Activated CD8-positive, alpha-beta memory T cell treated with anti-CD3 and anti-CD28 coated beads, Interleukin-2, amount 50 U/mL, for 1 hour (primary cell): ENCODE measurements around the gene HECTD2.
"Not testable (repeated sequence)": the region's sequence is repeated elsewhere in the genome, so short reads cannot be mapped to it uniquely, and the experiment has no call there.

Source experiments
- DNase-seq: peaks from one replicate; pipeline ENCODE4 v3.0.0-alpha.2; 2020; ENCODE audit errors: extremely low read depth

The HECTD2 gene

DNA sequence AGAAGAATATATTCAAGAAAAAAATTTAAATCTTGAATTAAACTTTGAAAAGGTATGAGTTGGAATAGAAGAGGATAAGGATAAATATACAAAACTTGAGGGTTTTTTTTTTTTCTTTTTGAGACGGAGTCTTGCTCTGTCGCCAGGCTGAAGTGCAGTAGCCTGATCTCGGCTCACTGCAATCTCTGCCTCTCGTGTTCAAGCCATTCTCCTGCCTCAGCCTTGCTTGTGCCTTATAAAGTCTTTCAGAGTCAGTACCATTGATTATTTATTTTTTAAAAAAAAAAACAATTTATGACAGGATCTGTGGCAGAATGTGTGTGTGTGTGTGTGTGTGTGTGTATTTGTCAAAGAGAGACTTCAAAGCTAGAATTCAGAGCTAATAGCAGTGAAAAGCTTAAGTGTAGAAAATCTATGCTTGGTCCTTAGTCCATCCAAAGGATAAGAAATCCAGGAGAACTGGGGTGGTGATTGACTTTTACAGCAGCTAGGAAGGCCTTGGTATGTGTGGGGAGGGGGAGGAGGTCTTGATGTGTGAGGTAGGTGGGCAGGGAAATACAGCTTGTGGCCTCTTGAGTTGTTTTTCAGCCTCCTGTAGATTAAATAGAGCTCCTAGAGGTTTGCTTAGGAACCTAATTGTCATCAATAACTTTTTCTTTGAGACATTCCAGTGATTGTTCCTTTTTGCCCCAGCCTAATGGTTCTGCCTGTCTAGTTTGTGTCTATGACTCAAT lies 2.4 kb downstream of the HECTD2 start:
- no peak for DNase-seq

DNA sequence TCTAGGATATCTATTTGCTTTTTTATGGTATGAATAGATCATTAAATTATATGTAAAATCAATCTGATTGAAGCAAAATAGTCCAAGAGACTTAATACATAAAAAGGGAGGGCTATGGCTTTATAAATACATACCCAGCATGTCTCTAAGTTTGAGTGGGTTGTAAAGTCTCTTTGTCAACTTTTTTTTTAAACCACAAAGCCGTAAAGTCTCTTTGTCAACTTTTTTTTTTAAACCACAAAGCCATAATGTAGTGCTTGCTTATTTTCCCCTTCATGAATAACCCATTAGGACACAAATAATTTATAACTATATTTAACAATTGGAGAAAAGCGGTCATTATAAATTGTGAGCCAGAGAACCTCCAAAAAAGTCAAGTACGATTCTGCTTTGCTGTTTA lies 5.7 kb downstream of the HECTD2 start:
- DNase-seq: no peak

DNA sequence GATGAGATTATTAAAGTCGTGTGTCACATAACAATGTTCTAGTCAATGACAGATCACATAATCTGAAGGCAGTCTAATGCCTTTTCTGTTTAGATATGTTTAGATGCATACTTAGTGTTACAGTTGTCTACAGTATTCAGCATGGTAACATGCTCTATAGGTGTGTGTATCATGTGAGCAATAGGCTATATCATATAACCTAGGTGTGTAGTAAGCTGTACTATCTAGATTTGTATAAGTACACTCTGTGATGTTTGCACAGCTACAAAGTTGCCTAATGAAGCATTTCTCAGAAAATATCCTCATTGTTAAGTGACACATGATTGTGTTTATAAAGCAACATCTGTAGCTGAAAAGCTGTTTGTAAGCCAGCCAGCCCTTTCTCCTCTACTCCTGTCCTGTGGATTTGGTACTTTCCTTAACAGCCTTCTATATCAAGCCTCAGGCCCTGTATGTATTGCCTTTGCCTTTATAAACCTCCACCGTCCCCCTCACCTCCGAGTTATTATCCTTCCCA lies 6.3 kb downstream of the HECTD2 start:
- no peak for DNase-seq

DNA sequence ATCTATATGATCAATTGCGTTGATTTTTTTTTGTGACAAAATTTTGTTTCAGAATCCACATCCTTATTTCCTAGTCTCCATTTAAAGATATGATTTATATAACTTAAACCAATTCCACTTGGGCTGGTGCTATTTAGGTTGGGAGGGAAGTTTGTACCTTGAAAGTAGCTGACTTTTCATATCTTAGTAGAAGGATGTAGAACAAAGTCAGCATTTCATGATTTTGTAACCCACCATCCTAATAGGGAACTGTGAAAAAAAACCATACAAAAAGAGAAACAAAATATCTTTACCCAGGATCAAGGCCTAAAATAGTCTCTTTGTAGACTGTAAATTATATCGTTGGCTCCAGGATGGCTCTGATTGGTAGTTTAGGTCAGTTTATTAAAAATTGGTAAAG lies 8.3 kb downstream of the HECTD2 start:
- no peak for DNase-seq

DNA sequence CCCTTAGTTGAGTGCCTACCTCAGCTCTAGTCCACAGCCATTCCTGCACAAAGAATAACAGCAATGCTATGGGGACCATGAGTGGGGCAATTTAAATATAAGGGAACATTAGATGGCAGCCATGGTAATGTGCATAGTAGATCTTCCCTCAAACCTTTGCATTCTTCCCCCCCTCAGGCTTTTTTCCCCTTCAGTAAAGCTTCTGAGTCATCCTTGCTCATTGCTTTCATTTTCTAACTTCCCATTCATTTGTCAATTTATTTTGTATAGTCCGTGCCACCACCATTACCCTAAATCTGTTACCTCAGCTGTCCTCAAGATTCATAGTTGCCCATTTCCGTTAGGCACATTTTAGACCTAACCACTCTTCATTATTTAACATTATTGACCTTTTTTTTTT lies 10.7 kb downstream of the HECTD2 start:
- no peak for DNase-seq

DNA sequence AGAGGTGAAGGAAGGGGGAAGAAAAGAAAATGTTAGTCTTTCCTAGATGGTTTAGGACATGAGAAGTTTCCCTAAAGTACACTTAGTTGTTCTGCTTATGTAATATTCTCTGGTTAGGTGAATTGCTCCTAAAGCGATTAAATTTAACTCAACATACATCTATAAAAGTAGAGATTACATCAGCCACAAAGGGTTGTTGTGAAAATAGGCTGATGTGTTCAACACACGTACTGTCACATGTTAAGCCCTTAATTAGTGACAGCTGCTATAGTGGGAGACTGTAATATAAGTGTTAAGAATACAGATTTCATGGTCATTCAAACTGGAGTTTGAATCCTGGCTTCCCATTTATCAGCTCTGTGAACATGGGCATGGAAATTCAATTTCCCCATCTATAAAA lies 12.8 kb downstream of the HECTD2 start:
- DNase-seq: no peak

DNA sequence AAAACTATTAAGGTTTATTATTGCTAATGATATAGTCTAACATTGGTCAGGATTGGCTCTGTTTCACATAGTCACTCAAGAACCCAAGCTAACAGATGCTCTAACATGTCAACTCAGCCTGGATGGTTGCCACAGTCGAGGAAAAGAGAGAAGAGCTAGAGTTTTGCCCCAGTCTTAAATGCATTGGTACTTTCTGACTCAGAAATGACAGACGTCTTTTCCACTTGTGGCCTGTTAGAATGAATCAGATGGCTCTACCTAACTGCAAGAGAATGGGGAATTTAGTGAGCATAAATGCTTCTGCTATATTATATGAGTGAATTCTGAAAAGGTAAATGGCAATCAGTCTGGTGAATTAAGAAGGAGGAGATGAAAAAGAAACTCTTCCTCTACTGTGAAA lies 13.9 kb downstream of the HECTD2 start:
- no peak for DNase-seq

DNA sequence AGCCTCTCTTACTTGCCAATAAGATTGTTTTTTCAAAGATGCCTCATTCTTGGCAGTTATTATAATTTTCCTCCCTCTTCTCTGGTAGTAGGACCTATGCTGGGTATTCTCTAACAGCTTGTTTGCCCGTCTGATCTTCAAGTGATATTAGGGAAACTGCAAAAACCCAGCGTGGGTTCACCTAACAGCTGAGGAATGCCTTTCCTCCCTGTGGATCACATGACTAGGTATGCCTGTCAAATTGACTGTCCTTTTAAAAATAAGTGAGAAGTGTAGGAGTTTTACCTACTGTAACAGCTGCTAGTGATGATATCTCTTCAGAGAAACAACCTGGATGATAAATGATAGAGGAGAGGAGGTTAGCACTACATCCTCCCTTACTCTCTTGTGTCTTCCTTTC lies 22.0 kb downstream of the HECTD2 start:
- DNase-seq: no peak

DNA sequence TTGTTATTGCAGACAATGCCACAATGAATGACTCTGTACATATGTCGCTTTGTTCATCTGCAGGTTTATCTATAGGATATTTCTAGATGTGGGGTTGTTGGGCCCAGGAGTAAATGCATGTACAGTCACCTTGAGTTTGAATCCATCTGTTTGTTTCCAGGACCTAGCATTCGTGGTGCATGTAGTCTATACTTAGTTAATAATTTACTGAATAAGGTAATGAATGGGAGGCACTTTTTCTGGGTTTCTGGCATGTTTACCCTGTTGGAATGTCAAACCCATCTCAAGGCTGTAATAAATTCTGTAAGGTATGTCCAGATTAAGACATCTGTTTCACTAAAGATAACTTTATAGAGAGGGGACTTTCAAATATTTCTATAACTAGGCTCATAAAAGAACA lies 23.5 kb downstream of the HECTD2 start:
- DNase-seq: no peak

DNA sequence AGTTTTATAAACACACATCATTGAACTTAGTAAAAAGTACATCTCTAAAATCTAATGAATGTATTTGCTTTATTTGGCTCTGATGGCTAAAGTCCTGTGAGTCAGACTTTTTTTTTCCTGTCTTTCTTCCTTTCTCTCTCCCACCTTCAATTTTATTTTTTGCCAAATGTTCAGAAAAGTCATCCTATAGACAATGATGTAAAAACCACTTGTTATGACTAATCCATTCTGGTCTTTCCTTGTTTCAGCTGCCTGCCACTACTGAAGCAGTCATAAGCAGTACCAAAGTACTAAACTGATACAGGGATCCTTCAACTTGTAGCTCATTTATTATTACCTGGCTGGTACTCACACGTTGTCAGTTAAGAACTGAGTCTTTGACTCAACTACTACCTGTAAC lies 23.9 kb downstream of the HECTD2 start:
- no peak for DNase-seq

DNA sequence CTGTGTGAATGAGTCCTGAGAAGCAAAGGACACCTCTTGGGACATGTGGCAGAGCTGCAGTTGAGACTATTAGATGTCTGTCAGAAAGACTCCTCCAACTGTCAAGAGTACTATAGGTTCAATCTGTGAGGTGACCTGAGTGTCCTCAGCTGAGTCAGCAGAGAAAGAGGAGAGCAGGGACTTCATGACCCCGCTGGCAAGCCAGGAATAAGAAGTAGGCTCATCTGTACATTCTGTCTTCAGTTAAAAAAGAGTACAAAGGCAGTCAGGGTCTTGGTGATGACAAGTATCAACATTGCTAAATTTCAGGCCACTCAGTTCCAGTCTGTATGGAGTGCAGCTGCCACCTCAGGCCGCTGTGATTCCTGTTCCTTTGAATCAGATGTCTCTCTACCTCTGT lies 25.1 kb downstream of the HECTD2 start:
- no peak for DNase-seq

DNA sequence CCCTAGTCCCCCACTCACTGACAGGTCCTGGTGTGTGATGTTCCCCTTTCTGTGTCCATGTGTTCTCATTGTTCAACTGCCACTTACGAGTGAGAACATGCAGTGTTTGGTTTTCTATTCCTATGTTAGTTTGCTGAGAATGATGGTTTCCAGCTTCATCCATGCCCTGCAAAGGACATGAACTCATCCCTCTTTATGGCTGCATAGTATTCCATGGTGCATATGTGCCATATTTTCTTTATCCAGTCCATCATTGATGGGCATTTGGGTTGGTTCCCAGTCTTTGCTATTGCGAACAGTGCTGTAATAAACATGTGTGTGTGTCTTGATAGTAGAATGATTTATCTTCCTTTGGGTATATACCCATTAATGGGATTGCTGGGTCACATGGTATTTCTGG lies 28.1 kb downstream of the HECTD2 start:
- not testable (repeated sequence) for DNase-seq

DNA sequence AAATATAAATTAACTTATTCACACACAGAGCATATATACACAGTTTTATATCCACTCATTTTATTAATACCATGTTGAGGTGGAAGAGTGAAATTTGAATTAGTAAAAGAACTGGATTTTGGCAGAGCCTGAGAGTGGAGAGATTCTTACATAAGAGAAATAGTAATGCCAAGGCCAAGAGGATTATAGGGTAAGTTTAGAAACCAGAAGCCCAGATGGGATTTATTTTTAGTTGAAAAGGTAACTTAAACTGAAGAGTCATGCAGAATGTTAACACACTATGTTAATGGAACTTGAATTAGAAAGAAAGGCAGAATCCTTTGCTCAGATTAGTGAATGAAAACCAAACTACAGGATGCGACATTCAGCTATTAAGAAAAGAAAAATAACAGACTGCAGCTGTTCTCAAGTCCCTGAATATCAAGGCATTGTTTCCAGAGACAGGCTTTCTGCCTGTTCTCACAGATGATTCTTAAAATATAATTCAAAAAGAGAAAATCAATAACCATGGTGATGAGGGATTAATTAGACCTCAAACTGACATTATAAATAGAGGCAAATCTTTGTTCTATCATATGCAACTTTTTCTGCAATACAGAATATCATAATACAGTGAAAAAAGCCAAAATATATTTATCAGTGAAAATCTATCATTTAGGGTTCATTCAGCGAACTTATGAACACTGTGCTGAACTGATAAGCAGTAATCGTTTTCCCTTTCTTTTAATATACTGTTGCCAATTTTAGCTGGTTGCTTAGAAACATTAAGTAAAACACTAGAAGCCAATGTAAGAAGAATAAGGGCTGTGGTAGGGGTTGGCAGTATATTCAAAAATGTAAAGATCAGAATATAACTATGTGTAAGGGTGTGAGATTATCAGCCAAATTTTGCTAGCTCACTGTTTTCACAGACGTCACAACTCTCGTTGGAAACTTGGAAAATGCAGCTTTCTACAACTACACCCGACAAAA lies 34.4 kb downstream of the HECTD2 start:
- DNase-seq: no peak

DNA sequence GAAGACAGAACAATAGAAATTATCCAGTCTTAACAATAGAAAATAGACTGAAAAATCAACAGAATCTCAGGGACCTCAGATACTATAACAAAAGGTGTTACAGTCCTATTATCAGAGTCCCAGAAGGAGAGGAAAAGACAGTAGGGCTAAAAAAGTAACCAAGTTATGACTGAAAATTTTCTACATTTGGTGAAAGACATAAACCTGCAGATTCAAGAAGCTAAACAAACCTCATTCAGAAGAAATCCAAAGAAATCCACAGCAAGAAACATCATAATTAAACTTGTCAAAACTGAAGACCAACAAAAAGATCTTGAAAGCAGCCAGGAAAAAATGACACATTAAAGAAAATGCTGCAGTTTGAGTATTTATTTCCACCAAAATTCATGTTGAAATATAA lies 41.9 kb downstream of the HECTD2 start:
- no peak for DNase-seq

DNA sequence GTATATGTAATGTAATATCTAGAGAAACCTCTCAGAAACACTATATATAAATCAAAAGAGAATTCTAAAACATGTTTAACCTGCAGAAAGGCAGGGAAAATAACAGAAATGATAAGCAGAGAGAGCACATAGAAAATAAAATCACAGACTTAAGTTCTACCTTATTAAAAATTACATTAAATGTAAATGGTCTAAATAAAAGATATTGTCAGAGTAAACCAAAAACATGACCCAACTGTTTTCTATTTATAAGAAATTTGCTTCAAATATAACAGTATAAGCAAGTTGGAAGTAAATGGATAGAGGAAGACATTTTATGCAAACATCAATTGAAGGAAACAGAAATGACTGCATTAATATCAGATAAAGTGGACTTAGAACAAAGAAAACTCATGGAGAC lies 43.4 kb downstream of the HECTD2 start:
- no peak for DNase-seq

DNA sequence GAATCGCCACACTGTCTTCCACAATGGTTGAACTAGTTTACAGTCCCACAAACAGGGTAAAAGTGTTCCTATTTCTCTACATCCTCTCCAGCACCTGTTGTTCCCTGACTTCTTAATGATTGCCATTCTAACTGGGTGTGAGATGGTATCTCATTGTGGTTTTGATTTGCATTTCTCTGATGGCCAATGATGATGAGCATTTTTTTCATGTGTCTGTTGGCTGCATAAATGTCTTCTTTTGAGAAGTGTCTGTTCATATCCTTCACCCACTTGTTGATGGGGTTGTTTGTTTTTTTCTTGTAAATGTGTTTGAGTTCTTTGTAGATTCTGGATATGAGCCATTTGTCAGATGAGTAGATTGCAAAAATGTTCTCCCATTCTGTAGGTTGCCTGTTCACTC lies 45.0 kb downstream of the HECTD2 start:
- DNase-seq: not testable (repeated sequence)

DNA sequence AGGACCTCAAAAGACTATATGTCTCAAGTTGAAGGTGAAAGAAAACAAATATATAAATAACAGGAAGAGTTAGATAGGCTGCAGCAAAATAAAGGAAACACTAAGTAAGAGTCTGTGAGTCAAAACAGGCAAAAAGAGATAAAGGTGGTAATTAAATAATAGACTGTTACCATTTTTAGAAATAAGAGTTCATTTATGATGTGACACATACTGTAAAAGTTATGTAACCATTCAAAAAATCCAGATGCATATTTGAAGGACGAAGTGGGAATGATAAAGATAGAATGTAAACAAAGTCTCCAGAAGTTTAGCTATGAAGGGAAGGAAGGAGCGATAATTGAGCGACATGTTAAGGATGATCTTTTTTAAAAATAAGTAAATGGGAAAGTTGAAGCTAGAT lies 50.5 kb downstream of the HECTD2 start:
- DNase-seq: no peak

DNA sequence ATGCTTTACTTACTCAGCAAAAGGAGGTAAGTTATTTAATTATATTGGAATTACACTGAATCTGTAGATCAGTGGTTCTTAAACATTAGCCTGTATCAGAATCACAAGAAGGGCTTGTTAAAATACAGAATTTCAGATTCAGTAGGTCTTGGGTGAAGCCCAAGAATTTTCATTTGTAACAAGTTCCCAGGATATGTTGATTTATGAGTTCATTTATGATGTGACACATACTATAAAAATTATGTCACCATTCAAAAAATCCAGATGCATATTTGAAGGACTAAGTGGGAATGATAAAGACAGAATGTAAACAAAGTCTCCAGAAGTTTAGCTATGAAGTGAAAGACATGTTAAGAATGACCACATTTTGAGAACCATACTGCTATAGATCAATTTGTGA lies 52.3 kb downstream of the HECTD2 start:
- no peak for DNase-seq

DNA sequence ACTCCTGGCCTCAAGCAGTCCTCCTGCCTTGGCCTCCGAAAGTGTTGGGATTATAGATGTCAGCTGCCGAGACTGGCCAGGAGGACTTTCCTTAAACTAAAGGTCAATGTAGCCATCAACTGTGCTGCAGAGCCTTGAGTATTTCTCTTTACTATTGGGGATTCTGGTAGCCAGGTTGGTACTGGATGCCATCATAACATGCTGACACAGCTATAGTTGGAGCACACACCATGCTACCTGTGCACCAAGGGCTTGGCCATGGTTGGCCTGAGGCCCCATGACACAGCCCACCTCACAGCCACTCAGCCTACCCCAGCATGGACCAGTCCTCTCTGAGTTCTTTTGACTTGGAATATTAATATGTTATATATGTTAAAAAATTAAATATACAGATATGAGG lies 54.4 kb downstream of the HECTD2 start:
- DNase-seq: no peak

DNA sequence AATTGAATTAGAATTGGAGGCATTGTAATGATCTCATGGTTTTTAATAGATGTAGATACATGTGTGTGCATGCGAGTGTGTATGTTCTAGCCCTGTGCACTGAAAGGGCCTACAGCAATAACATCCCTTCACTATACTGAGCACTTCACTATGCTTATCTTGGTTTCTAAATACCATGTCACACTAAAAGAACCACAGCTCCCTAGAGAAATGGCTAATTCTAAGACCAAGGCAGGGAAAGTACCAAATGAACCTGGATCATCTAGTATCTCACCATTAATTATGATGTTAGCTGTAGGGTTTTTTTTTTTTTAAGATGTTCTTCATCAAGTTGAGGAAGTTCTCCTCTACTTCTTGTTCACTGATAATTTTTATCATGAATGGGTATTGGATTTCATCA lies 55.1 kb downstream of the HECTD2 start:
- no peak for DNase-seq

DNA sequence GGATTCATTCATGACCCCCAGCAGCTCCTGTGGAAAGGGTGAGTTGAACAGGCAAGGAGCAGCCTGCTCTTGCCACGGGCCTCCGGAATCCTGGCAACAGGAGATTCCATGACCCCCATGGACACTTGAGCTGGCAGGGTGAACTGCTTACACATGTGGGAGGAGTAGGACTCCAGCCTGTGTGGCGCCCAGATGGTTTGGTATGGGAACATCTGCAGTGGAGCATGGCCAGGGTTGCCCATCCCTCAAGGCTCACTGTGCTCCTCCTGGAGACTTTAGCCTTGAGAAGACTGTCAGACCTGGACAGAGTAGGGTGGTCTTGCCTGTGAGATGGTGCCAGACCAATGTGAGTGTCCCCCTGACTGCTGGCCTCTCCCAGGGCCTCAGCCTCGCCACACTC lies 57.0 kb downstream of the HECTD2 start:
- DNase-seq: no peak

DNA sequence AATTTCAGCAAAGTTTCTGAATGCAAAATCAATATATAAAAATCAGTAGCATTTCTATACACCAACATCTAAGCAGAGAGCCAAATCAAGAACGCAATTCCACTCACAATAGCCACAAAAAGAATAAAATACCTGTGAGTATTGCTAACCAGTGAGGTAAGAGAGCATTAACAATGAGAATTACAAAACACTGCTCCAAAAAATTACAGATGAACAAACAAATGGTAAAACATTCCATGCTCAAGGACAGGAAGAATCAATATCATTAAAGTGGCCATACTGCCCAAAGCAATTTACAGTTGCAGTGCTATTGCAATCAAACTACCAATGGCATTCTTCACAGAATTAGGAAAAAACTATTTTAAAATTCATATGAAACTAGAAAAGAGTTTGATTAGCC lies 61.5 kb downstream of the HECTD2 start:
- DNase-seq: no peak

DNA sequence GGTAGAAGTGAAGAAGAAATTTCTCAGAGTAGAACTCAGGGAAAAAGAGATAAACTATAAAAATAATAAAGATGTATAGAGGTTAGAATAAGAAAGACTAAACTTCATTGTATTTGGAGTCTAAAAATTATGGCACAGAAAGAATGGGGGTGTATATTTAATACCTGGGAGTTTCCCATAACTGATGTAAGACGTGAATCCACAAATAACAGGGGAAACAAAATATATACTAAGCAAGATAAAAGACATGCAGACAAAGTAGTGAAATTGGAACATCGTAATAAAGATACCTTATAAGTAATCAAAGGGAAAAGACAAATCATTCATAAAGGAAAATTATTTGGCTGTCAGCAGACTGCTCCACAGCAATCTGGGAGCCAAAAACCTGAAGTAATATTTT lies 62.8 kb downstream of the HECTD2 start:
- no peak for DNase-seq
